Colonic mucosa (tissue), 4 donors: ENCODE results near the gene DPF3. TPM values are rescaled to one million over a fixed set of nuclear protein-coding genes. Genes with fewer than 3 reads are reported as not detected.

Source experiments
- DNase-seq: peaks from one replicate; pipeline ENCODE4 v3.0.0-alpha.2; 2020
- H3K27ac ChIP-seq: fragments of 200-600 bp; one replicate; pipeline ENCODE4 v1.8.0; 2021
- H3K27me3 ChIP-seq: fragments of 200-600 bp; one replicate; pipeline ENCODE4 v1.8.0; 2021
- H3K36me3 ChIP-seq: fragments of 200-600 bp; one replicate; pipeline ENCODE4 v1.8.0; 2021
- H3K4me1 ChIP-seq: fragments of 200-600 bp; one replicate; pipeline ENCODE4 v1.8.0; 2021; ENCODE audit warnings: mild to moderate bottlenecking
- H3K4me3 ChIP-seq: fragments of 200-600 bp; one replicate; pipeline ENCODE4 v1.8.0; 2021
- H3K9ac ChIP-seq, 2 donors: one replicate each; pipeline ENCODE4 v1.7.0; 2013; ENCODE audit warnings: control low read depth in 2 of 2, low read depth in 2 of 2, low read length in 2 of 2
- H3K9me3 ChIP-seq: fragments of 200-600 bp; one replicate; pipeline ENCODE4 v1.8.0; 2021
- CTCF ChIP-seq: fragments of 200-600 bp; IDR thresholded peaks from one replicate; pipeline ENCODE4 v1.8.0; 2022; ENCODE audit warnings: antibody characterized with exemption, mild to moderate bottlenecking
- intact Hi-C: fragments of 100-400 bp; cut with DNase I; formaldehyde crosslinking; loops from one replicate; pipeline ENCODE4 v1.14.1; 2022
- total RNA-seq, 2 donors: library from RNA; stranded (reverse); fragmentation: NEBNext Ultra II Directional in 1 of 2; extraction: Animal tissue kit (Norgen Biotek cat#: 25700) in 1 of 2; gene quantifications; one replicate each; pipeline ENCODE4 v1.2.1, GENCODE V29; 2021
- donor health status: healthy.
- donor health status: DM: no; HTN: no; CAD: no.
- donor health status: DM: no; HTN: no; CAD: no.

Gene DPF3
- total RNA-seq, 2 donors from 2014 or later: 6.7 to 14.0 TPM

GRCh38 chr14:72583316-72584272 is 310.3 kb downstream of the DPF3 start:
- no peak for TF ChIP-seq CTCF

GRCh38 chr14:72582582-72582981 is 311.3 kb downstream of the DPF3 start:
- TF ChIP-seq CTCF: no peak
- H3K27ac ChIP-seq: no peak overlapping the region

More at GRCh38 chr14:72583316-72584272, 310.3 kb downstream of the DPF3 start:
- H3K9ac ChIP-seq: no peak overlapping the region
- intact Hi-C loops: no loop called here
- H3K4me3 ChIP-seq: no peak overlapping the region
- no peaks in the 10 kb centered on the region for H3K36me3 ChIP-seq
- DNase-seq: no peak
- H3K27me3 ChIP-seq: no peaks in the 10 kb centered on the region
- H3K27ac ChIP-seq: no peak overlapping the region
- no peaks in the 10 kb centered on the region for H3K4me1 ChIP-seq
- H3K9me3 ChIP-seq: no peaks in the 10 kb centered on the region

GRCh38 chr14:72578514-72578913 is 315.4 kb downstream of the DPF3 start:
- Histone ChIP-seq H3K9me3 (no peaks in the 10 kb centered on the region), H3K4me3 (no peak overlapping the region), H3K27me3 (no peaks in the 10 kb centered on the region), H3K9ac (no peak overlapping the region), H3K27ac (no peak overlapping the region), H3K36me3 (no peaks in the 10 kb centered on the region), H3K4me1 (no peaks in the 10 kb centered on the region)
- TF ChIP-seq CTCF: no peak
- intact Hi-C loops: no loop called here
- DNase-seq: no peak

More at GRCh38 chr14:72582582-72582981, 311.3 kb downstream of the DPF3 start:
- Histone ChIP-seq H3K4me1 (no peaks in the 10 kb centered on the region), H3K9ac (no peak overlapping the region), H3K27me3 (no peaks in the 10 kb centered on the region), H3K9me3 (no peaks in the 10 kb centered on the region), H3K4me3 (no peak overlapping the region), H3K36me3 (no peaks in the 10 kb centered on the region)
- intact Hi-C loops: no loop called here
- DNase-seq: no peak

DNA sequence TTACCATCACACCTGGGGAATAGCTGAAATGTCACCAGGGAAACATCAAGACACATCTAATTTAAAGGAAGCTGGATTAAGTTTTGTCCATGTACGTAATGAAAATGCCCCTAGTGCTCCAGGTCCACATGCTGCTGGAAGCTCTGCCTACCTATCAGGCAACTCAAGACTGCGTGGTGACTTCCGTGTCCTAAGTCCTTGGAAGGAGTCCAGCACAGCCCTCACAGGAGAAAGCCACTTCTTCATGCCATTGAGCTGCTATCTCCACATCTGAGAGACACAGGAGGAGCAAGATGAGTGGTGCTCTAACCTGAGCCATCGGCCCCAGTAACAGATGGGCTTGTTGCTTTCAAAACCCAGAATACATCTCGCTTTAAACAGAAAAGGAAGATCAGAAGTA is 316.4 kb downstream of the DPF3 start:
- Histone ChIP-seq H3K27me3 (no peaks in the 10 kb centered on the region), H3K4me1 (no peaks in the 10 kb centered on the region), H3K9me3 (no peaks in the 10 kb centered on the region), H3K36me3 (no peaks in the 10 kb centered on the region), H3K9ac (no peak overlapping the region), H3K4me3 (no peak overlapping the region), H3K27ac (no peak overlapping the region)
- intact Hi-C loops: no loop called here
- DNase-seq: no peak
- no peak for TF ChIP-seq CTCF

DNA sequence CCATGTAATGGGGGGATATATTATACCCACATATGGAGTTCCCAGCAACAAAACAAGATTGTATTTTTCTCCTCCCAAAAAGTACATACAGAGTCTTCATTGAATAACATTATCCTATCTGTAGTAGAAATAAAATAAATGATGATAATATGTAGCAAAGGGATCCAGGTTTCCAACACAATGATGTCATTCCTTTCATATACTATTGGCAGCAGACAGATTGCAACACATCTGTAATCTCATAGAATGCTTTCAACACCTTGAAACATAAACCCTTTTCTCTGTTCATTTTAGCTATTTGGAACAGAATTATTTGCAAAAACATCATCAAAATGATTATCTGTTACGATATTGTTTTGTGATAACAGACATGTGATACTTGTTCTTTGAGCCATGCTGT is 317.6 kb downstream of the DPF3 start:
- no peak overlapping the region for H3K27ac ChIP-seq
- H3K4me1 ChIP-seq: no peaks in the 10 kb centered on the region
- H3K4me3 ChIP-seq: no peak overlapping the region
- DNase-seq: no peak
- no peak overlapping the region for H3K9ac ChIP-seq
- no peak for TF ChIP-seq CTCF
- intact Hi-C loops: no loop called here
- no peaks in the 10 kb centered on the region for H3K36me3 ChIP-seq
- no peaks in the 10 kb centered on the region for H3K27me3 ChIP-seq
- H3K9me3 ChIP-seq: peaks cover 2% of the 10 kb centered on the region
